ENCODE measurements around the gene RASSF5. TPM values are rescaled to one million over a fixed set of nuclear protein-coding genes. Genes with fewer than 3 reads are reported as not detected.

Gene RASSF5
- total and polyA plus RNA-seq, 9 of the 15 experiments (the other 6 are each of a cell fraction or from before 2014, with no cell fraction given) = 6.1 to 41.0 (median 25.2) TPM

DNA sequence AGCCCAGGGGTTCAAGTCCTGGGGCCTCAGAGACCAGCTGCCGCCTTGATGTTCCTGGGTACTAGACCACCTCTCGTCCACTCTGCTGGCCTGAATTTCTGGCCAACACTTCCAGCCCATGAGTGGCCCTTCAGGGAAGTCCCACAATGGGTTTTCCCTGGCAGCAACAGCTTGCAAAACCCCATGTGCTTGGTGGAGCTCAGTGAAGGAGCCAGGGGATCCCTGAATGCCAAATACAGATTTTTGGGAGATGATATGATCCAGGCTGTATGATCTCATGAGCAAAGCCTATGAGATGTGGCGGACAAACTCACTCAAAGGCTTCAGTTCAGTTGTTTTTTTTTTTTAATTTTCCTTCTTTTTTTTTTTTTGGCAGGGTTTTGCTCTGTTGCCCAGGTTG, 9.6 kb upstream of the RASSF5 start (continued):
- TF ChIP-seq, protein P1, sequence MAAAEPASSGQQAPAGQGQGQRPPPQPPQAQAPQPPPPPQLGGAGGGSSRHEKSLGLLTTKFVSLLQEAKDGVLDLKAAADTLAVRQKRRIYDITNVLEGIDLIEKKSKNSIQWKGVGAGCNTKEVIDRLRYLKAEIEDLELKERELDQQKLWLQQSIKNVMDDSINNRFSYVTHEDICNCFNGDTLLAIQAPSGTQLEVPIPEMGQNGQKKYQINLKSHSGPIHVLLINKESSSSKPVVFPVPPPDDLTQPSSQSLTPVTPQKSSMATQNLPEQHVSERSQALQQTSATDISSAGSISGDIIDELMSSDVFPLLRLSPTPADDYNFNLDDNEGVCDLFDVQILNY (CRISPR knock-in tag; IDR thresholded peaks at IDR 0.05) = no peak
- TF ChIP-seq CBX5 (IDR thresholded peaks at IDR 0.05; ENCODE audit: borderline replicate concordance, low read depth) = no peak
- TF ChIP-seq RERE (CRISPR knock-in tag; IDR thresholded peaks at IDR 0.05; ENCODE audit: borderline replicate concordance) = no peak
- no peak for TF ChIP-seq JUND (IDR thresholded peaks at IDR 0.05; ENCODE audit: borderline replicate concordance, low read depth, low read length)
- TF ChIP-seq JUND (tag; IDR thresholded peaks at IDR 0.05; ENCODE audit: borderline replicate concordance, low read depth, low read length) = no peak
- no peak for TF ChIP-seq FIP1L1 (IDR thresholded peaks at IDR 0.05; ENCODE audit: low read depth, low read length, poor library complexity, severe bottlenecking)

Measured in K562 (cell line).